DMS53 treated with DMSO at 0.1 percent for 48 hours (cell line): ENCODE results near the gene UBE3B.

Experiments
- DNase-seq: peaks from one replicate; lab custom pipeline; 2025; ENCODE audit not compliant: unreplicated experiment; lab: John Stamatoyannopoulos, UW

UBE3B gene

GRCh38 chr12:109448707-109449390 is 28.6 kb upstream of the UBE3B start:
- no peak for DNase-seq

GRCh38 chr12:109449845-109450532 is 27.4 kb upstream of the UBE3B start:
- no peak for DNase-seq

GRCh38 chr12:109450980-109451379 is 26.5 kb upstream of the UBE3B start:
- DNase-seq = no peak

GRCh38 chr12:109451400-109451799 is 26.0 kb upstream of the UBE3B start:
- DNase-seq = no peak

GRCh38 chr12:109452489-109452888 is 24.9 kb upstream of the UBE3B start:
- no peak for DNase-seq

GRCh38 chr12:109455706-109456105 is 21.7 kb upstream of the UBE3B start:
- no peak for DNase-seq

- no peak for DNase-seq
Measured at GRCh38 chr12:109458086-109458485, 19.3 kb upstream of the UBE3B start.

- no peak for DNase-seq
Measured at GRCh38 chr12:109458771-109459208, 18.6 kb upstream of the UBE3B start.

- no peak for DNase-seq
Measured at GRCh38 chr12:109459247-109459646, 18.2 kb upstream of the UBE3B start.

GRCh38 chr12:109460538-109460937 is 16.9 kb upstream of the UBE3B start:
- no peak for DNase-seq

- no peak for DNase-seq
Measured at GRCh38 chr12:109461049-109461845, 16.2 kb upstream of the UBE3B start.

GRCh38 chr12:109461846-109462756 is 15.3 kb upstream of the UBE3B start:
- DNase-seq = no peak

- no peak for DNase-seq
Measured at GRCh38 chr12:109462868-109463692, 14.4 kb upstream of the UBE3B start.

GRCh38 chr12:109463756-109464155 is 13.7 kb upstream of the UBE3B start:
- DNase-seq = no peak

- DNase-seq = no peak
Measured at GRCh38 chr12:109464642-109465351, 12.6 kb upstream of the UBE3B start.

- no peak for DNase-seq
Measured at GRCh38 chr12:109466305-109466704, 11.1 kb upstream of the UBE3B start.

GRCh38 chr12:109466821-109467220 is 10.6 kb upstream of the UBE3B start:
- no peak for DNase-seq

- DNase-seq = no peak
Measured at GRCh38 chr12:109467978-109468676, 9.3 kb upstream of the UBE3B start.

GRCh38 chr12:109469517-109469916 is 7.9 kb upstream of the UBE3B start:
- no peak for DNase-seq
